ENCODE results near the gene HMX2.

GRCh38 chr10:123143162-123143824 lies 4.6 kb upstream of the HMX2 start:
- TF ChIP-seq CTCF (IDR thresholded peaks at IDR 0.05; ENCODE audit: low read length) (no peak), EZH2 (IDR thresholded peaks at IDR 0.05; ENCODE audit: borderline replicate concordance, low read length) (no peak)
